GM21717 (cell line): ENCODE data around the gene ORAI3.
A peak's percentile ranks its signal among the peaks of the same experiment; 100 is the strongest.

Experiments
- ATAC-seq: cut with Tn5 transposase; IDR thresholded peaks from one replicate; pipeline ENCODE4 v1.9.1; 2021; ENCODE audit warnings: mild to moderate bottlenecking, moderate library complexity; ENCODE audit not compliant: unreplicated experiment

The ORAI3 gene

DNA sequence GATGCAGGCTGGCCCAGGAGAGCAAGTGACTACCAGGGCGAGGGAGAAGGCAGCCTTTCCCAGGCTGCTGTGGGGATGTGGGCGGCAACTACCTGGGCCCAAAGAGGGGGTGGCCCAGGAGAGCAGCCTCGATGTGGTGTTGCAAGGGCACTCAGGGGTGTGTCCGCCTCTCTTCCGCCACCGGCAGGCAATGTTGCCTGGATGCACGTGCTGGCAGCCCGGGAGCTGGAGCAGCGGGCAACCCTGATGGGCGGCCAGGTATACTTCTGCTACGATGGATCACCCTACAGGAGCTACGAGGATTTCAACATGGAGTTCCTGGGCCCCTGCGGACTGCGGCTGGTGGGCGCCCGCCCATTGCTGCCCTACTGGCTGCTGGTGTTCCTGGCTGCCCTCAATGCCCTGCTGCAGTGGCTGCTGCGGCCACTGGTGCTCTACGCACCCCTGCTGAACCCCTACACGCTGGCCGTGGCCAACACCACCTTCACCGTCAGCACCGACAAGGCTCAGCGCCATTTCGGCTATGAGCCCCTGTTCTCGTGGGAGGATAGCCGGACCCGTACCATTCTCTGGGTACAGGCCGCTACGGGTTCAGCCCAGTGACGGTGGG, 38.8 kb downstream of the ORAI3 start:
- ATAC-seq = no peak

DNA sequence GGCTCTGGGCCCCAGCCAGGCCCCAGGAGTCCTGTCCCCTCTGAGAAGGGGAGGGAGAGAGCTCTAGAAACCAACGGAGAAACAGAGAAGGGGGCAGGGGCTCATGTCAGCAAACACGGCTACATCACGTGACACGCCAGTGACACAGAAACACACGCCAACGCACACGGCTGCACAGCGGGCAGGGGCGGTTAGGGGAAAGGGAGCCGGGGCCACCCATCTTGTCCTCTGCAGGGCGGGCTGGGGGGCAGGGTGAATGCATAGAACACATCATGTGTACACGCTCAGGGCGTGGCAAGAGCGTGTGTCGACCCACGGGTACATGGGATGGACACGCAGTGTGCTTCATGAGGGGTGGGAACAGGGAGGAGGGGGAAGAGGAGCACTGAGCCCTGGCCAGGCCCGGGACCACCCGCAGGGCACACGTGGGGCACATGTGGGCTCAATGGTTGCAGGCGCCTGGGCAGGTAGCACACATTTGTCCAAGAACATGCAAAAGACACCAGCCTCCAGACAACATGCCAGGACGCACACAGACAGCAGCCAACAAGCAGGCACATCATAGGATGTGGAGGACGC, 40.7 kb downstream of the ORAI3 start:
- no peak for ATAC-seq

DNA sequence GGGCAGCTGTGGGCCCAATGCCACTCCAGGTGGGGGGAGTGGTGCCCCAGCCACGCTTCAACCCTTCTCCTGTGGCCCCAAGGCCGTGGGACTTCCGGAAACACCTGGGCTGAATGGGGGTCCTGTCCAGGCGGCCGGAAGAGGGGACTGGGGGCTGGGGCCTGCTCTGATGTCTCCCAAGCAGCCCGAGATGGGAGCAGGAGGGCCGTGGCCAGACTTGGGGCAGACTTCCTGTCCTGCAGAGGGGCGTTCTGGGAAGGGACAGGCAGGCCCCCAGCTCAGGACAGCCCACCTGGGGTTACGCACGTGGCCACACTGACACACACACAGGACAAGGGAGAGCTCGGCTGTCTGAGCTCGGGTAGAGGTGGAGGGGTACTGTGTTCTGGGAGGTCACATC, 41.2 kb downstream of the ORAI3 start:
- no peak for ATAC-seq

DNA sequence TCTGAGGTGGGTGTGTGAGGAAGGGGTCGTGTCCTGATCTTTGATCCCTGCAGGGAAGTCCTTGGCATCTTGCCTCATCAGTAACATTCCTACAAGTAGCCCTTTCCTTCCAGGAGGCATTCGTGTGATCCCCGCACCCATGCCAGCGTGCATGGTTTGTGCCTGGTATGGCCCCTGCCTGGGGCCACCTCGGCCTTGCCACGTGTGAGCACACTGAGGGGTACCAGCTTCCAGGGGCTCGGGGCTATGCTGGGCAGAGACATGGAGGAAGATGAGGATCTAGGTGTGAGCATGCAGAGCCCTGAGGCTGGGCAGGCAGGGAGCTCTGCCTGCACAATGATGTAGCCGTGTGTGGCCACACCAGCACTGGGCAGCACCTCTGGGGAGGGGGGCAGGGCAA, 42.2 kb downstream of the ORAI3 start:
- ATAC-seq = no peak

DNA sequence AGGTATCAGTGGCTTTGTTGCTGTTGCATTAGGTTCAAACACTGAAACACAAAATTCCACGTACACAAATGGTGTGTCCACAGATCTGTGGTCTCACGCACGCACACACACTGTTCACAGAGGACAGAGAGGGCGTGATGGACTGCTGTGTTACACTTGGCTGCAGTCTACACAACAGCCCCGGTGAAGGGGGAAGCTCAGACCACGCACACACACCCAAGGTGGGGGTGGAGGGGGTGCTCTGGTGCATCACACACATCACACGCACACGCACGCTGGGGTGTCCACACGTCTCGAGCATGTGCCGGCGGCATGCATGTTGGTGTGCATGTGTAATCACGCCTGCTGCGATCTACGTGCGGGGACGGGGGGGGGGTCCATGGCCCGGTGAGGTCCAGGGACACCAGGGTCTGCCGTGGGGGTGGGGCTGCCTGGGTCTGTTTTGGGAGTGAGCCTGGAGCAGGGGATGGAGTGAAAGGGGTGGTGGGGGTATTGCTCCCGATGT, 43.5 kb downstream of the ORAI3 start:
- no peak for ATAC-seq

DNA sequence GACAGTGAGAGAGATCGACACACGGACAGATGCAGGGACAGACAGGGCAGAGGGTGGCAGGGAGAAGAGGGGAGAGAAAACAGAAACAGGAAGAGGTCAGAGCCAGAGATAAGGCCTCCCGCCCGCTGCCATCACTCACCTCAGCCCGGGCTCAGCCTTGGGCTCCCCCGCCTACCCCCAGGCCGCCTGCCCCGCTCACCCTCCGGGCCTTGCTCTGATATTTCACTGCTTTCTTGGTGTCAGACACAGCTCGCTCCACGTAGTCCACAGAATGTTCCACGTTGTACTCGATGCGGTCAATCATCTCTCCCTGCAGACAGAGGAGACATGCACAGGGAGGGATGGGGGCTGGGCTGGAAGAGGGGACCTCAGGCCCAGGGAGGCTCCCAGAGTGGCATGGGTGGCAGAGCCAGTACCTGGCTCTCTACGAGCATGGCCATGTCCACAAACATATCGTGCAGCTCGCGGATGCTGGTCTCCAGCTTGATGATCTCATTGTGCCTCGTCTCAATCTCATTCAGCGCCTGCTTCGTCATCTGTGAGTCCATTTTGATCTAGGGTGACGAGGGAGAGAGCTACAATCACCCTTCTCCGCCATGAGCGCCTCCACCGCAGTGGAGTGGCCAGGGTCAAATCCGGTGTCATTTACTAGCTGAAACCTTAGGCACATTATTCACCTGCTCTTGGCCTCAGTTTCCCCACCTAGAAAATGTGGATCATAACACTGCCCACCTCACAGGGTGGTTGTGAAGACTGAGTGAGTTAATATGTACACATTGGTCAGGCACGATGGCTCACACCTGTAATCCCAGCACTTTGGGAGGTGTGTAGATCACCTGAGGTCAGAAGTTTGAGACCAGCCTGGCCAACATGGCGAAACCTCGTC, 44.3 kb downstream of the ORAI3 start:
- ATAC-seq = no peak

DNA sequence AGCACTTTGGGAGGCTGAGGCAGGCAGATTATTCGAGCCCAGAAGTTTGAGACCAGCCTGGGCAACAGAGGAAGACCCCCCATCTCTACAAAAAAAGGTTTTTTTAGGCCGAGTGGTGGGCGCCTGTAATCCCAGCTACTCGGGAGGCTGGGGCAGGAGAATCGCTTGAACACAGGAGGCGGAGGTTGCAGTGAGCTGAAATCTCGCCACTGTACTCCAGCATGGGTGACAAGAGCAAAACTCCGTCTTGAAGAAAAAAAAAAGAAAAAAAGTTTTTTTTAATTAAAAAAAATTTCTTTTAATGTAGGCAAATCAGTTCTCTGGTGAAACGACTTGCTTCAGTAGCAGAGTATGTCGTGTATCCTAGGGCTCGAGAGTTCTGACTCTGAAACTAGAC, 47.1 kb downstream of the ORAI3 start:
- ATAC-seq = no peak

DNA sequence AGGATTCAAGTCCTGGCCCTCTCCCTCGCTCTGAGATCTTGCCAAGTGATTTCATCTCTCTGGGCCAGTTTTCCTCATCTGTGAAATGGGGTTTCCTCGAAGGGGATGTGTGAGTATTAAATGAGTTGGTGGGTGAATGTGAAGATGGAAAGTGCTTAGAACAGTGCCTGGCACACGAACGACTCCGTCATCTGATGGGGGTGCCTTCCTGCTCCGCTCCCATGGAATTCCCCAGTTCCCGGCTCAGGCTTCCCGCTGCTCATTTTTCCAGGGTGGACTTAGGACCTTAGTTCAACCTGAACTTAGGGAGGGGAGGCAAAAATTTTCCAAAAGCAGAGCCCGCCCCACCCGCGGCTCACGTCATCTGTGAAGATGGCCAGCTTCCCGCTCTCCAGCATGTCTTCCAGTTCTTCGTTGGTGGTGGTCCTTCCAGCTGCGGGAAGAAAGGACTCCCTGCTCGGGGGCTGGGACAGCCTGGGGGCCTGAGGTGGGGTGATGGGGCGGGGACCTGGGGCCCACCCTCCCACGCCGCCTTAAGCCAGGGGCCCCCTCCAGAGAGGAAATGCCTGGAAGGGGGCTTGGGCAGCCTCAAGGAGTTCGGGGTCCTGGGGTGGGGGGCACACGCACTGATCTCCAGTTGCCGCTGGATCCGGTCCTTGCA, 47.6 kb downstream of the ORAI3 start:
- no peak for ATAC-seq

DNA sequence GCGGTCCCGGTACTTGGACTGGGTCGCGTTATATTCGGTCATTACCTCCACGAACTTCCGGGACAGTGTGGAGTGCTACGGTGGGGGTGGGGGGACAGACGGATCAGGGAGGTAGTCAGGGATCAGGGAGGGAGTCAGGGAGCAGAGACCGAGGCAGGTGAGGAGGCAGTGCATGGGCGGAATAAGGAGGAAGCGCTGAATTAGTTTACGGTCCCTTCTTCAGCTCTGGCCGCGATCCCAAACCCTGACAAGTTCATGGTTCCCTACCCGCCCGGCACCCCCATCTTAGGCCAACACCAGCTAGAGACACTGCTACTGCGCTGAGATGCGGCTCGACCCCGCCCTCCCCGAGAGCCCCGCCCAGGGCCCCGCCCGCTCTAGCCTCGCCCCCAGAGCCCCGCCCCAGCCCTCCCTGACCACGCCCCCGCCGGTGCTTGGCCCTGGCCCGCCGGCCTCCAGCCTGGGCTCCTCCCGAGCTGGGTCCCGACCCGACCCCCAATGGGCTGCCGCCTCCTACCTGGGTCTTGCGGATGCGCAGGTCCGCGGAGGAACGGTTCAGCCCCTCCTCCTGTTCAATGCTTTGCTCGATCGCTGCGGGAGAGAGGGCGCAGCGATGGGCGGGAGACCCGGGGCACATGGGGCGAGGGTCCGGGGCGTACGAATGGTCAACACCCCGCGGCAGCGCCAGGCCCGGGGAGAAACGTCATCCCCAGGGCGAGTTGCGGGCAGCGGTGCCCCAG, 48.3 kb downstream of the ORAI3 start:
- ATAC-seq = peak; percentile 66

DNA sequence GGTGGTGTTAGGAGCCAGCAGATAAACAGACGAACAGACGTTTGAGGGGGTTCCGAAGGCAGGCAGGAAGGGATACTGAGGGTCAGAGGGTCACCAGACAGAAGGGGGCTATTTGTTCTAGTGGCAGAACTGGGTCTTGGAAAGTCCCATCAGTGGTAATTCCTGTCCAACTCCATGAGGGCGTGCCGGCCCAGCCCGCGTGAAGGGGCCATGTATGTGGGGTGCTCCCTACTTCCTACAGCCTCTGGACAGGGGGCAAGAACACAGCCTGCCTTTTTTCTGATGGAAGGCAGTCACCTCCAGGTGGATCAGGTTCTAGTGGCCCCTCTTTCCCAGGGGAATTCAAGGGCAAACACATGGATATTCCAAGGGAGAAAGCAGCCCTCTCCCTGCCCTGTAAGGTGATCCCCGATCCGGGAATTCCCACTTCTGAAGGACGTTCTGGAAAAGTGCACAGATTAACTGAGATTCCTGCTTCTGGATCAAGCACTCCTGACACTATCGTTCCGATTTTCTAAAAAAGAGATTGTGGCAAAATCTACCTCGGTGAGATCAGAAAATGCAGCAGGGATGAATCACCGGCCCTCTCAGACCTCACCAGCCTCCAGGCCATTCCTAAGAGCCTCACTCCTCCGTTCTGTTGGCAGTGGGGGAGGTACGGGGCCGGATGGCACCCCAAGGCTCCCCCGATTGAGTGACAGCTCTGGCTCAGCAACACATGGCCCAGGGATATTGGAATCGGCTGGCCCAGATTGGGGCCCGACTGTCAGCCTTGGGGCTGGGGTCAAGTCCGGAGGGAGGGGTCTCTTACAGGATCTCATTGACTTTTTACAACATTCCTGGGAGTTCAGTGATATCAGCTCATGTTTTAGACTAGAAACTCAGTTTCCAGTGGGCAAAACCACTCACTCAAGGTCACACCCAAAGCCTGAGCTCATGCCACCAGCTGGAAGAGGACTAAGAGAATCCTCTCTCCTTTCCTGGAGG, 49.1 kb downstream of the ORAI3 start:
- no peak for ATAC-seq

DNA sequence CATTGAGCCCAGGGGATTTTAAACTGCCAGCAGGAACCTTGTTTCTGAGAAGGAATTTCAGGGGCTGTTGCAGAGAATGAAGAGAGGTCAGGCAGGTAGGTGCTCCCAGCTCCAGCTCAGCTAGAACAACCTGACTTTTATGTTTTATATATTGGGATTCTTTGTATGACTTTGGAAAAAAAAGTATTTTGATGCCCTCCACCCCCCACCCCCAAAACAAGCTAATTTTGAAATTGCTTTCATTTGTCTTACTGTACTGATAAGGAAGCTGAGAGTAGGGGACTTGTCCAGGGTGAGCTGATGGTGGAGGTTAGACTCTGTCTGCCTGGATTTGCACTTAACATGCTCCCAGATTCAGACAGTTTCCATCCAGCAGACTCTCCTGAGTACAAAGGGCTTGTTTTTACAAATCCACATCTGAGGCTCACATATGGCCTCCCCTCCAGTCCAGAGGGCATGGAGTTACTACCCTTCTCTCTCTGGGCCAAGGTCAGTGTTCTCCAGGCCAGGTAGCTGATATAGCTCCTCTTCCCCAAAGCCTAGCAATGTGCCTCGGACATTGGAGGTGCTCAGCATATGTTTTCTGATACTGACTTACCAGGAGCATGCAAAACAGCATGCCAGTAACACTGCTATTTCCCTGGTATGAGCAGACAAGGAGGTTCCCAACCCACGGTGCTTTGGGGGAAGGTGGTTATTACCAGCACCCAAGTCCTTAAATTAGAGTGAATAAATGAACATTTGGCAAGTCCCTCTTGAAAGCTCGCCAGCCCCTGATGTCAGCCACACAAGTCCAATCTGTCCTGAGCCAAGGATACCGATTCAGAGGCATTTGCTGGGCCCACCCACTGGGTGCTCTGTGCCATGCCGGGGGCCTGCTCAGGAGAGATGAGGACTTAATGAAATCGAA, 50.2 kb downstream of the ORAI3 start:
- no peak for ATAC-seq

DNA sequence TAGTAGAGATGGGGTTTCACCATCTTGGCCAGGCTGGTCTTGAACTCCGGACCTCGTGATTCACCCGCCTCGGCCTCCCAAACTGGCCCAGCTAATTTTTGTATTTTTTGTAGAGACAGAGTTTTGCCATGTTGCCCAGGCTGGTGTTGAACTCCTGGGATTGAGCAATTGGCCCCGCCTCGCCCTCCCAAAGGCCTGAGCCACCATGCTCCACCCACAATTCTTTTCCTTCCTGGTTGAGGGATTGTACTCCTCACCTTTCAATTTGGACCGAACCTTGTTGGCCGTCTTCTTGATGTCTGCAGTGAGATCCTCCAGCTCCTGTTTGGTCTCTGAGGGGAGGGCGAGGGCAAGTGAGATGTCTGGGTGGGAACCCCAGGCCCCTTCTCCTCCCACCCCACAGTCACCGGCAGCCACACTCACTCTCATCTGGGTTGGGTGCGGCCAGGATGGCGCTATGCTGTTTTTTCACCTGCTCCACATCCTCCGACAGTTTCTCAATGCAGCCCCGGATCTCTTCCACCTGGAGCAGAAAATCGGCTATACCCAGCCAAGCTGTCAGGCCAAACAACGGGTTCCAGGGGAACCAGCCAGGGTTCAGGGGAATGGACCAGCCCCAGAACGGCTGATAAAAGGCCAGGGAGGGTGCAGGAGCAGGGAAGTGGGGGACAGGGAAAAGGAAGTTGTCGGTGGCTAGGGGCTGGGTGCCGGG, 52.0 kb downstream of the ORAI3 start:
- no peak for ATAC-seq

DNA sequence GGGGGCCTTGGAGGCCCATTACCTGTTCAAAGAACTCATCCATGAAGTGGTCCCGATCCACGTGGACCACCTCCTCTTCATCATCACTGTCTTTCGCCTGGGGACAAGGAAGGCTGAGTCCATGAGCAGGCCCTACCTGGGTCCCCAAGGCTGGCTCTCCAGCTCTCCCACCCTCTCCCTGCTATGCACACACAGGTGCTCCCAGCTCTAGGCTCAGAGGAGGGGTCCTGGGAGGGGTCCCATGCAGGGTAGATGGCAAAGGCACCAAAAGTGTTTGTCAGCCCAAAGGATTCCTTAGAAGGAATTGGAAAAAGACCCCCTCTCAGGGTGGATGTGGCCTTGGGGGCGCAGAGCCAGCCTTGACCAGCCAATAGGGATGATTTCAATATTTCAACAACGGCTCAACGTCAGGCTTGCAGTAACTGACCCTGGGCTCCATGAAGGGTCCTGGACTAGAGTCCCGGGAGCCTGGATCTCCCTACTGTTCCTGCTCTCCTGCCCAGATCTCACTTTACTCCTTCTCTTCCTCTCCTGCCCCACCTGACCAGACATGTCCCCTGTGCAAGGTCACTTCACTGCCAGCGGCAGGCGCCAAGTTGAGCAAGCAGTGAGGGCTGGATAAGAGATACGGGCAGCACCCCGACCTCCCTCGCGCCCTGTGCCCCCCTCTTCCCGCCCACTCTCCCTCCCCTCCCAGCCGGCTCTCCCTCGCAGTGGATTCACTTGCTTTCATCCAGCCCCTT, 52.8 kb downstream of the ORAI3 start:
- no peak for ATAC-seq

DNA sequence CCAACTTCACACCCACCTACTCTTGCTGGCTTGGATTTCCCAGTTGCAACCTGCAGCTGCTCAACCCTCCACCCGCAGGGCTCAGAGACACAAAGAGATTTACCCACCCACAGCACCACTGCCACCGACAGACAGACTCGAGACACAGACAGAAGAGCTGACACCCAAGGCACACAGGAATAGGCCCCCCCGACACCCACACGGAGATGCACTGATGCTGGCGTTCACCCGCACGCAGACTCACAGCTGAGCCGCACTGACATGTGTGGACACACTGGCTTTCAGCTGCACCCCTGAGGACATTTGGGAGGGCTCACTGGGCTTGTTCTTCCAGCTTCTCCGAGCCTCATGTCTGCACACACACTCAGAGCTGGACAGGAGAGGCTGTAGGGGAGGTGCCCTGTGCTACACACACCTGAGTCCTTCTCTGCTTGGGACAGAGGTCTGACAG, 53.4 kb downstream of the ORAI3 start:
- ATAC-seq = no peak

DNA sequence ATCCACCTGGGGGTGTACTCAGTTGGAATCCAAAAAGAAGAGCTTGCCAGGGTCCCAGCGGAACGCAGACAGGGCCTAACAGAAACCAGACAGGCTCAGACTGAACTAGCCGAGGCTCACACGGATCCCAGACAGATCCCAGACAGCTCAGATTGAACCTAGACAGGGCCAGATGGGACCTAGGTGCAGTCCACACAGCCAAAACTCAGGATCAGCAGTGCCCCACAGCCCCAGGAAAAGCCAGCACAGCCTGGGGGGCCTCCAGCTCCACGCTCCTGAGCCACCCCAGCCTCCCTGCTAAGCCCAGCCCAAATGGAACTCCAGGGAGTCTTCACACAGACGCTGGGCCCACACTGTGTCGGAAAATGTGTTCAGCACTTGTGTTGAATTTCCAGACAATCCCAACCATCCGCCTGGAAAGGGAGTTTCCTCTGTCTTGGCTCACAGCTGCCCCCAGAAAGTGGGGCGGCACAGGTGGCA, 54.0 kb downstream of the ORAI3 start:
- no peak for ATAC-seq

DNA sequence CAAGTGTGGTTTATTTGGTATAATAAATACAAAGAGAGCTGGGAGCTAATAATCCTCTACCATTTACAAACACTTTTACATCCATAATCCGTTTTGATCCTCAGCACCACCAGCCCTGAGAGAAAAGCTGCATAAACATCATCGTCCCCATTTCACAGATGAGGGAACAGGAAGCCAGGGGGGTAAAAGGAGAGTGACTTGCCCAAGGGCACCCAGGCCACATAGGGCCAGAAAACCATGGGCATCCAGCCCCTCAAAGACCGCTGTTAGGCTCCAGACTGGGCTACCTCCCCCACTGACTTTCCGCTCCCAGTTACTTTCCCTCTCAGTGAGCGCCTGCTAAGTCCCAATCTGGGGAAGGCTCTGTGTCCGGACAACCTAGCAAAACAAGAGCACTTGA, 54.9 kb downstream of the ORAI3 start:
- no peak for ATAC-seq
